GM12891 (cell line): ENCODE results near the gene DDX46.

Experiments
- DNase-seq: peaks from one replicate; pipeline ENCODE4 v3.0.0; 2011; ENCODE audit warnings: low spot score; ENCODE audit not compliant: insufficient read length
- FAIRE-seq: peaks from 2 replicates; lab custom pipeline; 2011; peaks lifted over from hg19 to GRCh38; lab: Jason Lieb, UNC
- PAX5 ChIP-seq: IDR thresholded peaks from 2 replicates; pipeline ENCODE4 v1.6.1; 2011; ENCODE audit warnings: low read length, moderate library complexity, mild to moderate bottlenecking; ENCODE audit not compliant: insufficient read depth, severe bottlenecking
- POLR2A ChIP-seq: IDR thresholded peaks from 2 replicates; pipeline ENCODE4 v1.6.1; 2011; ENCODE audit warnings: low read depth, low read length, control low read depth
- POLR2AphosphoS5 ChIP-seq: IDR thresholded peaks from 2 replicates; pipeline ENCODE4 v1.6.1; 2011; ENCODE audit warnings: low read depth, low read length, control low read depth
- POU2F2 ChIP-seq: IDR thresholded peaks from 2 replicates; pipeline ENCODE4 v1.6.1; 2011; ENCODE audit warnings: low read depth, mild to moderate bottlenecking, control low read depth, low read length, moderate library complexity
- SPI1 ChIP-seq: IDR thresholded peaks from 2 replicates; pipeline ENCODE4 v1.6.1; 2011; ENCODE audit warnings: low read depth, low read length, control low read depth
- TAF1 ChIP-seq: IDR thresholded peaks from 2 replicates; pipeline ENCODE4 v1.6.1; 2011; ENCODE audit warnings: low read depth, low read length, control low read depth

Gene DDX46

DNA sequence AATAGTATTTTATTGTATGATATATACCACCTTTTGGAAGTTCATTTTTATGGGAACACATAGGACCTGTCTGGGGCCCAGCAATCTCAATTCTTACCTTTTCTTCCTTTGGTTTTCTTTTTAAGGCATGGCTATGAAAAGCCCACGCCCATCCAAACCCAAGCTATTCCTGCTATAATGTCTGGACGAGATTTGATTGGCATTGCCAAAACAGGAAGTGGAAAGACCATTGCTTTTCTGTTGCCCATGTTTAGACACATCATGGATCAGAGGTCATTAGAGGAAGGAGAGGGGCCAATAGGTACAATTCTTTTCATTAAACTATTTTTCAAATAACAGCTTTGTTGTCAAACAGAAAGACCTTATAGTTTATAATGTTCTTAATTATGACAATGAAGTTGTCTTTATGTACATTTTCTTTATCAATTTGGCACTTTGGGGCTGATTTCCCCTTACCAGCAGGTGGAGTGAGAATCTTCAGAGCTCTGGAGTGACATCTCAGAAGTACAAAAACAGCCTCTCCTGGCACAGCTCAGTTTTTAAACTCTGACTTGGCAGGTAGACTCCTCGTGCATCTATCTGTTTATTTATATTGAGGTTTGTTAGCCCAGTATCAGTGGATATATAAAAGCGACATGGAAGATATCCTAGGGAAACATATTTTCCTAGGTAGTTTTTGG, 25.8 kb downstream of the DDX46 start:
- TF ChIP-seq TAF1 = no peak
- peak; percentile 75 for TF ChIP-seq SPI1
- TF ChIP-seq PAX5 = no peak
- no peak for TF ChIP-seq POLR2A
- FAIRE-seq (no peak), DNase-seq (no peak)

DNA sequence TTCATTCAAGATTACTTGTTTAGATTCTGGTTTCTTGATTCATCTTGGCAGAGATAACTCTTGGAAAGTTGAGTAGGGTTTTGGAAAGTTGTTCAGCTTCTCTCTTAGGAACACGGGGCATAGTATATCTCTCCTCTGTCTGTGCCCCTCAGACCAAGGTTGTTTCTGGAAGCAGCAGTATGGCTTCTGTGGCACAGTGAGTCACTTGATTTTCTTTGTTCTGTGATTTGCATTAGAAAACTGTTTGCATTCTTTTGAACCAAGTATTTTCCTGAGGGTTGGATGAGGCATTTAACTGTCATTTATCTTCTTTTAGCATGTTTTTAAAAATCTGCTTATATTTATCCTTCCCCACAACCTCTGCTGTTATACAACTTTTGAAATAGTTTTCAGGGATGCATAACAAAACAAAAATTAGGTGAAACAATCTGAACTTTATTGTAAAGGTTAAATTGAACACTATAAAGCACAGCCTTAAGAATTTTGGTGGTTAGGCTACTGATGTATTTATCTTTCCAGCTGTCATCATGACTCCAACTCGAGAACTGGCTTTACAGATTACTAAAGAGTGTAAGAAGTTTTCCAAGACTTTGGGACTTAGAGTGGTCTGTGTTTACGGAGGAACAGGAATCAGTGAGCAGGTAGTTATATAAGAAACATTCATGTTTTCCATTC, 26.5 kb downstream of the DDX46 start:
- DNase-seq (no peak), FAIRE-seq (no peak)
- TF ChIP-seq PAX5 = no peak
- no peak for TF ChIP-seq SPI1
- TF ChIP-seq POLR2AphosphoS5 = no peak
- no peak for TF ChIP-seq POLR2A
- no peak for TF ChIP-seq POU2F2
- no peak for TF ChIP-seq TAF1

DNA sequence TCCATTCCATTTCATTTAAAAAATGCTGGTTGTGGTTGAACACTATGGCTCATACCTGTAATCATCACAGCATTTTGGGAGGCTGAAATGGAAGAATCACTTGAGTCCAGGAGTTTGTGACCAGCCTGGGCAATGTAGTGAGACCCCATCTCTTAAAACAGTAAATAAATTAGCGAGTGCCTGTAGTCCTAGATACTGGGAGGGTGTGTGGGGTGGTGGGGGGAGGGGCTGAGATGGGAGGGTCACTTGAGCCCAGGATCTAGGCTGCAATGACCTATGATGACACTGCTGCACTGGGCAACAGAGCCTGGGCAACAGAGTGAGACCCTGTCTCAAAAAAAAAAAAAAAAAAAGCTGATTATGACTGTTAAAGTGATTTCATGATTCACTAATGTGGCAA, 29.1 kb downstream of the DDX46 start:
- FAIRE-seq (peak; percentile 26), DNase-seq (no peak)
- TF ChIP-seq SPI1 (no peak), POLR2AphosphoS5 (no peak), POLR2A (no peak), PAX5 (no peak), POU2F2 (no peak), TAF1 (no peak)

DNA sequence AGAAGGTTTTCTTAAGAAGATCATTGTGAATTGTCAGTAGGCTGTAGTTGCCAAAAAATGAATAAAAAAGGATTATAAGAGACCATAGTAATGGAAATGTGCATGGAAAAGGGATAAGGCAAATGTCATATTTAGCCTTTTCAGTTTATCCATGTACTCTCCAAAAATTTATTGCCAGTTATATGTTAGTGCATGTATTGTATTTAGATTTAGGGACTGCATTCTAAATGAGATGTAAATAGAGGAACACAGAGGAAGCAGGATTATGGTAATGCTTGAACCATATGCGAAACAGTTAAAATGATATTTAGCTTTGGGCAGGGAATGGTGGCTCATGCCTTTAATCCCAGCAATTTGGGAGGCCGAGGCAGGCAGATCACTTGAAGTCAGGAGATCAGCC, 33.0 kb downstream of the DDX46 start:
- no peak for DNase-seq
- no peak for FAIRE-seq
- TF ChIP-seq PAX5 (no peak), POLR2AphosphoS5 (no peak), POU2F2 (no peak), POLR2A (no peak), TAF1 (no peak), SPI1 (no peak)

DNA sequence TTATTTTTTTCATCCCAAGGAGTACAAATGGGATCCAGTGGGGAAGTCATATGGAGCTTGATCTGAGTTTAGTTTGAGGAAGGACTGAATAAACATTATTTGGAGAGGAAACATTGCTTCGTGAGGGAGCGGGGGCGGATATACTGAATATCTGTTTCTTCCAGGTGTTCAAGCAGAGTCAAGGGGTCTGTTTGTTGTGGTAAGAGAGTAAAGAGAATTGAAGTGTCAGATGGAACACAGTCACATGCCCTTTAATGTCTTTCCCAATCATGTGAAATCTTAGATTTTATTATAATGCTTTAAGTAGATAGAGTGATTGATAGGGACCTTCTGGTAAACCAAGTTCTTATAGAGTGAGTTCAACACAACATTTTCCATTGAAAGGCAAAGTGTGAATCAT, 33.7 kb downstream of the DDX46 start:
- TF ChIP-seq PAX5 = no peak
- no peak for TF ChIP-seq POU2F2
- TF ChIP-seq SPI1 = no peak
- TF ChIP-seq TAF1 = no peak
- no peak for TF ChIP-seq POLR2AphosphoS5
- no peak for TF ChIP-seq POLR2A
- FAIRE-seq = no peak
- DNase-seq = no peak

DNA sequence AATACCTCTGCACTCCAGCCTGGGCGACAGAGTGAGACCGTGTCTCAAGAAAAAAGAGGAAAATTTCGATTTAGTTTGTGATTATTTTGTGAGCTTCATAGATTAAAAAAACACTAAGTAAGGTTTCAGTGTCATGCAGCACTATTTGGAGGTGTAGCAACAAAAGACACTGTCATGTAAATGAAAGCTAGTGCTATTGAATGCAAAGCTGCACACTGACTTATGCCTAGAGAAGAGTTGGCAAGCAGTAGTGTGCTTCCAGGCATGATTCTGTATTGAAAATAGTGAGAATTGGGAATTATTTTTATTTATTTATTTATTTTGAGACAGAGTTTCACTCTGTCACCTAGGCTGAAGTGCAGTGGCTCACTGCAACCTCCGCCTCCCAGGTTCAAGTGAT, 34.5 kb downstream of the DDX46 start:
- TF ChIP-seq POLR2A (no peak), POLR2AphosphoS5 (no peak), TAF1 (no peak), PAX5 (no peak), POU2F2 (no peak), SPI1 (no peak)
- DNase-seq (no peak), FAIRE-seq (no peak)

DNA sequence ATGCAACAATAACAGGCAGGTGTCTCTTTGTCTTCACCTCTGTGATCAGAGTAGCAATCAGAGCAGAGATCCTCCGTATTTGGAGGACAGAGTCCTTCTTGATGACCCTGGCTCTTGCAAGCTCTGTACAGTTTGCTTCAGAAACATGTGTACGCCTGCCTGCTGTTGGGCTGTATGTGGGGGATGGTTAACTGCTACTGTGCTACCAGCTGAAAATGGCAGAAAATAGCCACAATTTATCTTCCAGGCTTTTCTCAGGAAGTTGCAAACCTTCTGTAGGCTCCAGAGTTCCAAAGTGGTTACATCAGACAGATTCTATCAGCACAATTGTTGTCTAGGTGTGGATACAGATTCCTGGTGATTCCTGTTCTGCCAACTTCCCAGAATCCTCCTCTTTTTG, 35.5 kb downstream of the DDX46 start:
- DNase-seq (no peak), FAIRE-seq (no peak)
- TF ChIP-seq POU2F2 (no peak), POLR2AphosphoS5 (no peak), POLR2A (no peak), PAX5 (no peak), TAF1 (no peak), SPI1 (no peak)

DNA sequence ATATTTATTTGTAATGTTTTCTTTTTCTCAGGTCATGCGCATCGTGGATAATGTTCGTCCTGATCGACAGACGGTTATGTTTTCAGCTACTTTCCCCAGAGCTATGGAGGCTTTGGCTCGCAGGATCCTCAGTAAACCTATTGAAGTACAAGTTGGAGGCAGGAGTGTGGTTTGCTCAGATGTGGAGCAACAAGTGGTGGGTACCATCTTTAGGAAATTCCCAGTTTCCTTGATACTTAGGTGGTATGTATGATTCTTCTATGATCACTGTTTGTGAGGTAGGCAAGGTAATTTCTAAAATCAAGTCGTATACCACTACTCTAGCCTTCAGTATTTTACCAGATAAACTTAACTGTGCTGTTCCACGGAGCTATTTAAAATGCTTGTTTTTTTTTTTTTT, 36.2 kb downstream of the DDX46 start:
- TF ChIP-seq SPI1 (no peak), POU2F2 (no peak), PAX5 (no peak), TAF1 (no peak), POLR2A (no peak), POLR2AphosphoS5 (no peak)
- FAIRE-seq (no peak), DNase-seq (no peak)

DNA sequence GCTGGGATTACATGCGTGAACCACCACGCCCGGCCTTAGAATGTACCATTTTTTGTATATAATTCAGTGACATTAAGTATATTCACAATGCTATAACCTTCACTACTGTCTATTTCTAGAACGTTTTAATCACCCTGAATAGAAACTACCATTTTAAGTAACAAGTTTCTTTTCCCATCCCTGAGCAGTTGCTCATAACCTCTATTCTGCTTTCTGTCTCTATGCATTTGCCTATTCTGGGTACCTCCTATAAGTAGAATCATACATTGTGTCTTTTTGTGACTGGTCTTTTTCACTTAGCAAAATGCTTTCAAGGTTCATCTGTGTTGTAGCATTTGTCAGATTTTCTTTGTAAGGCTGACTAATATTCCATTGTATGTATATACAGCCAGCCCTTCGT, 39.9 kb downstream of the DDX46 start:
- TF ChIP-seq POU2F2 (no peak), TAF1 (no peak), POLR2A (no peak), SPI1 (no peak), PAX5 (no peak), POLR2AphosphoS5 (no peak)
- FAIRE-seq = no peak
- no peak for DNase-seq

DNA sequence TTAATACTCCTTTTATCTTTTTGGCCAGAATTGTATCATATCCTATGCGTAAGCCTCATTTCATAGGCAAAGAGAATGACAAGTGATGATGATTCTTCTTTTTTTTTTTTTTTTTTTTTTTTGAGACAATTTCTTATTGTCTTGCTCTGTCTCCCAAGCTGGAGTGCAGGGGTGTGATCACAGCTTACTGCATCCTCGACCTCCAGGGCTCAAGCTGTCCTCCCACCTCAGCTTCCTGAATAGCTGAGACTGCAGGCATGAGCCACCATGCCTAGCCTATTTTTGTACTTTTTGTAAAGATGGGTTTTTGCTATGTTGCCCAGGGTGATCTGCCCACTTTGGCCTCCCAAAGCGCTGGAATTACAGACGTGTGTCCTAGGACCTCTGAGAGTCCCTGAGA, 45.2 kb downstream of the DDX46 start:
- TF ChIP-seq PAX5 (no peak), POLR2A (no peak), SPI1 (no peak), TAF1 (no peak), POLR2AphosphoS5 (no peak), POU2F2 (no peak)
- no peak for FAIRE-seq
- no peak for DNase-seq

DNA sequence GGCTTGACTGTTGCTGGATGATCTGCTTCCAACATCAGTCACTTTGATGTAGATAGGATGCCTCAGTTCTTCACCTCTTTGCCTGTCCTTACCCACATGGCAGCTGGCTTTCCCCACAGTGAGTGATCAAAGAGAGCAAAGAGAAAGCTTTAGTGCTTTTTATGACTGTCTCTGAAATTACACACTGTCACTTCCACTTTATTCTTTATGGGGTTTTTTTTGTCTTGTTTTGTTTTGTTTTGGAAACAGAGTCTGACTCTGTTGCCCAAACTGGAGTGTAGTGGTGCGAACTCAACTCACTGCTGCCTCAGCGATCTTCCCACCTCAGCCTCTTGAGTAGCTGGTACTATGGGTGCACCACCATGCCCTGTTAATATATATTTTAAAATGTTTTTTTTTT, 54.8 kb downstream of the DDX46 start:
- no peak for TF ChIP-seq PAX5
- TF ChIP-seq SPI1 = peak; percentile 34; the same call in 1 of the 2 replicates
- no peak for TF ChIP-seq POU2F2
- no peak for TF ChIP-seq POLR2AphosphoS5
- no peak for TF ChIP-seq TAF1
- TF ChIP-seq POLR2A = no peak
- DNase-seq (no peak), FAIRE-seq (peak; percentile 77)
